Keratinocyte (primary cell): ENCODE results near the gene SLC26A5.

Experiments used
- EZH2 ChIP-seq: IDR thresholded peaks from one replicate; pipeline ENCODE4 v1.6.1; 2012; ENCODE audit warnings: inconsistent platforms, mild to moderate bottlenecking, low read length, moderate library complexity
- TF ChIP-seq, protein P1 (sequence below), 3 experiments: IDR thresholded peaks in 1 of 3; conservative IDR thresholded peaks in 1 of 3; optimal IDR thresholded peaks in 1 of 3; 2 replicates in 2 of 3; 3 replicates in 1 of 3; pipeline versions ENCODE3 to v1.5.1; 2011; ENCODE audit warnings: low read length in 3 of 3, mild to moderate bottlenecking in 3 of 3, moderate library complexity in 2 of 3, control low read depth in 1 of 3, inconsistent platforms in 1 of 3; ENCODE audit not compliant: insufficient read depth in 2 of 3; ENCODE audit errors: extremely low read depth in 1 of 3

- TF ChIP-seq, protein P1, sequence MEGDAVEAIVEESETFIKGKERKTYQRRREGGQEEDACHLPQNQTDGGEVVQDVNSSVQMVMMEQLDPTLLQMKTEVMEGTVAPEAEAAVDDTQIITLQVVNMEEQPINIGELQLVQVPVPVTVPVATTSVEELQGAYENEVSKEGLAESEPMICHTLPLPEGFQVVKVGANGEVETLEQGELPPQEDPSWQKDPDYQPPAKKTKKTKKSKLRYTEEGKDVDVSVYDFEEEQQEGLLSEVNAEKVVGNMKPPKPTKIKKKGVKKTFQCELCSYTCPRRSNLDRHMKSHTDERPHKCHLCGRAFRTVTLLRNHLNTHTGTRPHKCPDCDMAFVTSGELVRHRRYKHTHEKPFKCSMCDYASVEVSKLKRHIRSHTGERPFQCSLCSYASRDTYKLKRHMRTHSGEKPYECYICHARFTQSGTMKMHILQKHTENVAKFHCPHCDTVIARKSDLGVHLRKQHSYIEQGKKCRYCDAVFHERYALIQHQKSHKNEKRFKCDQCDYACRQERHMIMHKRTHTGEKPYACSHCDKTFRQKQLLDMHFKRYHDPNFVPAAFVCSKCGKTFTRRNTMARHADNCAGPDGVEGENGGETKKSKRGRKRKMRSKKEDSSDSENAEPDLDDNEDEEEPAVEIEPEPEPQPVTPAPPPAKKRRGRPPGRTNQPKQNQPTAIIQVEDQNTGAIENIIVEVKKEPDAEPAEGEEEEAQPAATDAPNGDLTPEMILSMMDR (optimal IDR thresholded peaks at IDR 0.05 in 1 of 3, IDR thresholded peaks at IDR 0.05 in 1 of 3, conservative IDR thresholded peaks at IDR 0.05 in 1 of 3; ENCODE audit: extremely low read depth in 1 of 3, insufficient read depth in 2 of 3, low read length in 3 of 3) = no peak
- no peak for TF ChIP-seq EZH2
These were observed 22.4 kb downstream of the SLC26A5 start for GRCh38 chr7:103423467-103424179.
